GM12864 (cell line): ENCODE results near the gene DSCAM.

Experiments
- DNase-seq: peaks from one replicate; pipeline ENCODE4 v3.0.0-alpha.2; 2011; ENCODE audit warnings: low read depth
- H3K4me3 ChIP-seq: 2 replicates; pipeline ENCODE4 v1.5.1; 2011; ENCODE audit warnings: mild to moderate bottlenecking, low read depth, low read length, control low read depth
- TF ChIP-seq, protein P1 (sequence below): IDR thresholded peaks from 2 replicates; pipeline ENCODE4 v1.5.1; 2011; ENCODE audit warnings: low read depth, mild to moderate bottlenecking, moderate library complexity, low read length, control low read depth, inconsistent platforms; ENCODE audit errors: missing control alignments

DSCAM gene

DNA sequence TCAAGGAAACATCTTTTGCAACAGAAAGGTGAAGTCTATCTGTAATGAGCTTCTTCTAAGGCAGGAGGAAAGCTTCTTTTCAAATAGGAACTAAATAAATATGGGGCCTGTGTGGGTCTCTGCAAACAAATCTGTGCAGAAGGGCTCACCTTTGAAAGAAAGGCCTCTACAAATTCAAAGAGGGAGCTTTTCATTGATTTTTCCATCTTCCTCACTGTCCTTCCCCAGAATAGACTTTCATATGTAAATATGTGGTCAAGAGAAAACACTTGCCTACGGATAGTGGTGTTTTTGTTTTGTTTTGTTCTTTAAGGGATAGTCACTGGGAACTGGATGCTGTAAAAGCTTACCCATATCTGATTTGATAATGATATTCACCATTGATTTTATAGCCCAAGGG, 223.4 kb downstream of the DSCAM start:
- no peak for DNase-seq
- TF ChIP-seq, protein P1, sequence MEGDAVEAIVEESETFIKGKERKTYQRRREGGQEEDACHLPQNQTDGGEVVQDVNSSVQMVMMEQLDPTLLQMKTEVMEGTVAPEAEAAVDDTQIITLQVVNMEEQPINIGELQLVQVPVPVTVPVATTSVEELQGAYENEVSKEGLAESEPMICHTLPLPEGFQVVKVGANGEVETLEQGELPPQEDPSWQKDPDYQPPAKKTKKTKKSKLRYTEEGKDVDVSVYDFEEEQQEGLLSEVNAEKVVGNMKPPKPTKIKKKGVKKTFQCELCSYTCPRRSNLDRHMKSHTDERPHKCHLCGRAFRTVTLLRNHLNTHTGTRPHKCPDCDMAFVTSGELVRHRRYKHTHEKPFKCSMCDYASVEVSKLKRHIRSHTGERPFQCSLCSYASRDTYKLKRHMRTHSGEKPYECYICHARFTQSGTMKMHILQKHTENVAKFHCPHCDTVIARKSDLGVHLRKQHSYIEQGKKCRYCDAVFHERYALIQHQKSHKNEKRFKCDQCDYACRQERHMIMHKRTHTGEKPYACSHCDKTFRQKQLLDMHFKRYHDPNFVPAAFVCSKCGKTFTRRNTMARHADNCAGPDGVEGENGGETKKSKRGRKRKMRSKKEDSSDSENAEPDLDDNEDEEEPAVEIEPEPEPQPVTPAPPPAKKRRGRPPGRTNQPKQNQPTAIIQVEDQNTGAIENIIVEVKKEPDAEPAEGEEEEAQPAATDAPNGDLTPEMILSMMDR: no peak
- H3K4me3 ChIP-seq: no peak overlapping the region

DNA sequence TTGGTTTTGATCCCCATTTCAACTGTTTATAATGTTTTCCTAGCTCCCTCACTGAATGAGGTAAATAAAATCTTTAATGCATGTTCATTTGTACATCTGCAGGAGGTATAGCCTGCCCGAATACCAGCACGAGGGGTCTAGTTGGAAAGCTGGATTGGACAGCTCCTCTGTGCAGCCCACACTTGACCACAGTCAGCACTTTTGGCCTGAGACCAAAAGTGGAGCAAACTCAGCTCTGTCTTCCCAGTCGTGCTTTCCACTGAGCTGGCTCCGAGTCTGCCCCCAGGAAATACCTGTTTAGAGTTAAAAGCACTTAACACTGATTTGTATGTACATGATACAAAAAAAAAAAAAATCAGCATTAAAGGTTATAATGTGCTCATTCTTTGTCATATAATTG, 224.4 kb downstream of the DSCAM start:
- TF ChIP-seq, protein P1: no peak
- no peak for DNase-seq
- no peak overlapping the region for H3K4me3 ChIP-seq

DNA sequence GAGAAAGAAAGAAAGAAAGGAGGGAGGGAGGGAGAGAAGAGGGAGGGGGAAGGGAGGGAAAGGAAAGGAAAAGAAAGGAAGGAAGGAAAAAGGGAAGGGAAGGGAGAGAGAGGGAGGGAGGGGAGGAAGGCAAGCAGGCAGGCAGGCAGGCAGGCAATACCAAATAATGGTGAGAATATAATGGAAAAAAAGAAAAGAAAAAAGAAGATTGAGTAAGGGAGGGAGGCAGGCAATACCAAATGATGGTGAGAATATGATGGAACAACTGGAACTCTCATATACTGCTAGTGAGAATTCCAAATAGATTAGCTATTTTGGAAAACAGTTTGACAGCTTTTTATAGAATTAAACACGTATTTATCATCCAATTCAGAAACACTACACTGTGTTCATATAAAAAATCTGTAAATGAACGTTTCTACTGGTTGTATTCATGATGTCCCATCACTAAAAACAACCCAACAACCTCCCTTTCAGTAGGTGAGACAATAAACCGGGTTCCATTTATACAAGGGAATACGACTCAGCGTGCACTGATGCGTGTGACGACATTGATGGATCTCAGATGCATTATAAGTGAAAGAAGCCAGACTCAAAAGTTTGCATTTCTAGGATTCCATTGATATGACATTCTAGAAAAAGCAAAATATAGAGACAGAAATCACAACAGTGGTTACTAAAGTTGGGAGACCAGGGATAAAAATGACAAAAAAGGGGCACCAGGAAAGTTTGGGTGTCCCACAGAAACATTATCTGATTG, 226.4 kb downstream of the DSCAM start:
- no peak for DNase-seq
- TF ChIP-seq, protein P1: no peak
- H3K4me3 ChIP-seq: no peak overlapping the region

DNA sequence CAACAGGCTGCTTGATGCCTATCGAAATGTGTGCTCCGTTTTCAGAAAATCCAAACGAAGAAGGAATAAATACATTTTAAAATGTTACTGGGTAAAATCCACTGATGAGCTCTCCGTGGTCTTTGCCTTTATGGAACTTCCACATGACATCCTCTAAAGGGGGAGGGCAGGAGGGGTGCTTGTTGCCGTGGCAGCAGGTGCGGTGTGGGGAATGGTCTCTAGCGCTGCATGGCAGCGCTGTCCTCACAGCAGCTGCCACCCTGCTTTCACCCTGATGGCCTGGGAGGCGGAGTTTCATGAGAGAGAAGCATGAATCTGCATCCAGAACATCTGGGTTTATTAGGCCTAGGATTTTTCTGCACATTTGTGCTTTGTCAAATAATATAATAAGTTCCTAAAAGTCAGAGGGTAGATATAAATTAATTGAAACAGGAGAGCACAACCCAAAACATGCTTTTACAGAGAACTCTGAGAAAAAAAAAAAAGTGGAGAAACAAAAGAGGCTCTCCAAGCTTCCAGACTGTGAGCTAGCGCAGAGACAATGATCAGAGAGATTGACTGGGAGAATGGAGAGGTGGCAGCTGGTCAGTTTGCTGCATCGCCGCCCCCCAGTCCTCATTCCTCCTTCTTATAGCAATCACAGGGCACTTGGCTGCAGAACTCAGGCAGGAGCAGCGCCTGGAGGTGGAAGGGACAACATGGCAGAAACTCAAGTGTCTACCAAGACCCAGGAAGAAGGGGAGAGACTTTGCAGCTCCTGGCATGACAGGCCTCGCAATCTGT, 228.6 kb downstream of the DSCAM start:
- TF ChIP-seq, protein P1: no peak
- DNase-seq: no peak

DNA sequence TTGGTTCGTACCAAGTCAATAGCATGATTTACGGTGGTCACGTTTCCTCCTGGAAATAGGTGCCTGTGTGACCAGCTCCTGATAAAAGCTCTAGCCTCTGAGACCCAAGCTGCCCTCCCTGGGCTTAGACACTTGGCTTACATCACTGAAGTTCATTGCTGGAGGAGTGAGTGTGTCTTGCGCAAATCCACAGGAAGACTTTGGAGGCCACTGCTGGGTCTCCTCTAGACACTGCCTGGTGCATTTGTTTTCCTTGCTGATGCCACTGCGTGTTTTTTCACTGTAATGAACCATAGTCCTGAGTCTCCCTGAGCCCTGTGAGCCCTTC, 230.6 kb downstream of the DSCAM start:
- DNase-seq: no peak
- no peak overlapping the region for H3K4me3 ChIP-seq
- TF ChIP-seq, protein P1: no peak

More for the DNA sequence above, 228.6 kb downstream of the DSCAM start:
- H3K4me3 ChIP-seq: no peak overlapping the region

DNA sequence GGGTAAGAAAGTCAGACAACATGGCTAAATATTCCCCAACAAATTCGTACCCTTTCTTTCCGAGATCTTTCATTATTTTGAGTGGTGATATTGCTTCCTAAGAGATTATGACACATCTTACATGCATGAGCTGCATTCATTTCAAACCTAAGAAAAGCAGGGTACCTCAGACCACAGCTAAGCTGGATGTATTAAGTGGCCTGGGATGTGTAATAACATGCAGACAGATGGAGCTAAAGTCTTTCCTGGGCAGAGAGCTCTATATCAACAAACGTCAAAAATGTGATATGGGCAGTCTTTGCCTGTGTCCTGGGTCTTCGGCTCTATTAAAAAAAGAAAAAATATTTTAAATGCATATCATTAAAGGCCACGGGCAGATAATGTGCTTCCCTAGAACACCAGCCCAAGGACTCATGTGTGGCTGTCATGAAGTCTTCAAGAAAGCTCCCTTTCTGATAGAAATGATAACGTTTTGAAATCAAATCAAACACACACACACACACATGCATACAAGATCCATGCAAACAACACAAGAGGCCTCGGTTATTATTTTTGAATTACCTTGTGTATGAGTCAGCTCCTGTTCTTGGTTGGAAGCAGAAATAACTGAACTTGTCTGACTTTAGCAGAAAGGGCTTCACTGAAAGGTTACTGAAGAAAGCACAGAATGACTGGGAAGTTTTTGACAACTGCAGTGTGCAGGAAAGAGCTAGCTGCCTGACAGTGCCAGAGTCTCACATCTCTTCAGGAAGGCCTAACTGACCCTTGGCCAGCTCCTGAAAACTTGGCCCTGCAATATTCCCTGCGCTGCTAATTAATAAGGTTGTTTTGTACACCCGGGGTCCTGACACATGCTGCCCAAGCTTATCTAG, 231.2 kb downstream of the DSCAM start:
- DNase-seq: no peak
- TF ChIP-seq, protein P1: no peak
- no peak overlapping the region for H3K4me3 ChIP-seq
